HG03159 (cell line): ENCODE measurements around the gene BTBD2.
"Not testable (repeated sequence)": the region's sequence is repeated elsewhere in the genome, so short reads cannot be mapped to it uniquely, and the experiment has no call there.

Source experiments
- ATAC-seq: cut with Tn5 transposase; IDR thresholded peaks from one replicate; pipeline ENCODE4 v1.9.1; 2021; ENCODE audit warnings: mild to moderate bottlenecking, moderate library complexity; ENCODE audit not compliant: unreplicated experiment

BTBD2 gene

GRCh38 chr19:2016041-2016807 lies 710 bp upstream of the BTBD2 start:
- ATAC-seq, result no peak

GRCh38 chr19:2014731-2015607 lies 545 bp downstream of the BTBD2 start:
- no peak for ATAC-seq

GRCh38 chr19:2014131-2014571 lies 1.4 kb downstream of the BTBD2 start:
- no peak for ATAC-seq

GRCh38 chr19:2013683-2013961 lies 1.9 kb downstream of the BTBD2 start:
- no peak for ATAC-seq

- ATAC-seq, result no peak
Observed at GRCh38 chr19:2012941-2013682, 2.4 kb downstream of the BTBD2 start.

- ATAC-seq, result no peak
Observed at GRCh38 chr19:2011169-2011568, 4.3 kb downstream of the BTBD2 start.

- no peak for ATAC-seq
Observed at GRCh38 chr19:2010135-2010668, 5.3 kb downstream of the BTBD2 start.

GRCh38 chr19:2003874-2004273 lies 11.6 kb downstream of the BTBD2 start:
- ATAC-seq, result no peak

GRCh38 chr19:1999856-2000515 lies 15.5 kb downstream of the BTBD2 start:
- ATAC-seq, result no peak

- no peak for ATAC-seq
Observed at GRCh38 chr19:1998712-1999708, 16.5 kb downstream of the BTBD2 start.

GRCh38 chr19:1997353-1998233 lies 17.9 kb downstream of the BTBD2 start:
- no peak for ATAC-seq

- ATAC-seq, result no peak
Observed at GRCh38 chr19:1992759-1993260, 22.7 kb downstream of the BTBD2 start.

GRCh38 chr19:1991018-1991913 lies 24.2 kb downstream of the BTBD2 start:
- no peak for ATAC-seq

- no peak for ATAC-seq
Observed at GRCh38 chr19:1990230-1991017, 25.1 kb downstream of the BTBD2 start.

- ATAC-seq, result no peak
Observed at GRCh38 chr19:1989513-1990229, 25.8 kb downstream of the BTBD2 start.

- ATAC-seq, result not testable (repeated sequence)
Observed at GRCh38 chr19:1988464-1988863, 27.1 kb downstream of the BTBD2 start.
